Activated CD4-positive, alpha-beta T cell treated with anti-CD3 and anti-CD28 coated beads for 36 hours (primary cell): ENCODE measurements around the gene ETV7. TPM values are rescaled to one million over a fixed set of nuclear protein-coding genes. Genes with fewer than 3 reads are reported as not detected.

Experiments used
- ATAC-seq: fragments of 200-7000 bp; cut with Tn5 transposase; one replicate; pipeline ENCODE4 v1.10.0; 2021; ENCODE audit warnings: mild to moderate bottlenecking, moderate library complexity
- CTCF ChIA-PET: fragments of 350-600 bp; sonication (Branson Sonifier 250); formaldehyde crosslinking; loops from one replicate; lab custom pipeline; 2021; ENCODE audit warnings: antibody characterized with exemption; lab: Charles Lee
- POLR2A ChIA-PET: fragments of 350-600 bp; sonication (Branson Sonifier 250); formaldehyde crosslinking; loops from one replicate; lab custom pipeline; 2021; ENCODE audit warnings: antibody characterized with exemption, inconsistent platforms; lab: Charles Lee
- DNase-seq: peaks from one replicate; pipeline ENCODE4 v3.0.0-alpha.2; 2020
- H3K27ac Mint-ChIP-seq: one replicate; pipeline ENCODE4 v1.8.0; 2021; ENCODE audit warnings: mixed read lengths
- H3K27me3 Mint-ChIP-seq: one replicate; pipeline ENCODE4 v1.8.0; 2021; ENCODE audit warnings: mixed read lengths
- H3K36me3 Mint-ChIP-seq: one replicate; pipeline ENCODE4 v1.8.0; 2021; ENCODE audit warnings: low read depth, mixed read lengths
- H3K4me1 Mint-ChIP-seq: one replicate; pipeline ENCODE4 v1.8.0; 2021; ENCODE audit warnings: mixed read lengths
- H3K4me3 Mint-ChIP-seq: one replicate; pipeline ENCODE4 v1.8.0; 2021; ENCODE audit warnings: mild to moderate bottlenecking, moderate library complexity, mixed read lengths
- H3K9me3 Mint-ChIP-seq: one replicate; pipeline ENCODE4 v1.8.0; 2021; ENCODE audit warnings: low read depth, mixed read lengths
- intact Hi-C, 2 experiments: fragments of 100-400 bp; cut with DNase I in 1 of 2; cut with micrococcal nuclease in 1 of 2; formaldehyde crosslinking; loops; one replicate each; pipeline versions ENCODE4 v1.14.2 to v1.15.1; 2022 to 2024; cut with DNase I, micrococcal nuclease
- total RNA-seq, 2 experiments: library from RNA; stranded (reverse); gene quantifications; one replicate each; pipeline ENCODE4 v1.2.3, GENCODE V29; 2021

The ETV7 gene
- total RNA-seq, 2 experiments from 2014 or later = 2.4 to 2.5 TPM

- Mint-ChIP-seq H3K4me1 (peaks cover 35% of the 10 kb centered on the region), H3K4me3 (no peak overlapping the region), H3K9me3 (no peaks in the 10 kb centered on the region), H3K27me3 (peaks cover 22% of the 10 kb centered on the region), H3K27ac (no peak overlapping the region), H3K36me3 (no peaks in the 10 kb centered on the region)
- peak; percentile 70 for ATAC-seq
- peak; percentile 30 for DNase-seq
- intact Hi-C loops = no loop called here
- ChIA-PET CTCF (interaction anchor here (1.0 to 1.2 kb wide), 2 partner anchors 43 to 270 kb away, joined by 3 read pairs; no protein-coding TSS in a partner anchor), POLR2A (no interaction called here)
Observed at GRCh38 chr6:36383606-36384005, 3.9 kb downstream of the ETV7 start.

GRCh38 chr6:36382976-36383375 is 4.5 kb downstream of the ETV7 start:
- ChIA-PET CTCF (interaction anchor here (0.9 to 1.2 kb wide), 3 partner anchors 14 to 270 kb away, joined by 3 read pairs; no protein-coding TSS in a partner anchor), POLR2A (interaction anchor here (0.7 kb wide), 1 partner anchor 344 kb away, joined by 4 read pairs; no protein-coding TSS in a partner anchor)
- ATAC-seq (no peak), DNase-seq (no peak)
- peak overlapping the region; percentile 48 for H3K27ac Mint-ChIP-seq
- H3K27me3 Mint-ChIP-seq = peaks cover 15% of the 10 kb centered on the region
- intact Hi-C loops = no loop called here
- no peaks in the 10 kb centered on the region for H3K9me3 Mint-ChIP-seq
- H3K4me3 Mint-ChIP-seq = no peak overlapping the region
- H3K36me3 Mint-ChIP-seq = no peaks in the 10 kb centered on the region
- peaks cover 31% of the 10 kb centered on the region for H3K4me1 Mint-ChIP-seq

- ATAC-seq = peak; percentile 31
- POLR2A ChIA-PET = no interaction called here
- Mint-ChIP-seq H3K4me1 (peaks cover 21% of the 10 kb centered on the region), H3K4me3 (no peak overlapping the region), H3K9me3 (no peaks in the 10 kb centered on the region), H3K27me3 (peaks cover 7% of the 10 kb centered on the region), H3K27ac (no peak overlapping the region), H3K36me3 (no peaks in the 10 kb centered on the region)
- CTCF ChIA-PET = interaction anchor here (0.6 to 1.2 kb wide), 5 partner anchors 13 to 110 kb away, joined by 3 to 6 read pairs (median 3); no protein-coding TSS in a partner anchor
- intact Hi-C loops = no loop called here
- peak; percentile 22 for DNase-seq
Observed at GRCh38 chr6:36381502-36382389, 5.7 kb downstream of the ETV7 start.

- ATAC-seq (no peak), DNase-seq (no peak)
- ChIA-PET CTCF (interaction anchor here (0.5 to 1.2 kb wide), 3 partner anchors 39 to 101 kb away, joined by 3 read pairs; no protein-coding TSS in a partner anchor), POLR2A (no interaction called here)
- Mint-ChIP-seq H3K9me3 (no peaks in the 10 kb centered on the region), H3K4me1 (peaks cover 15% of the 10 kb centered on the region), H3K27ac (no peak overlapping the region), H3K36me3 (no peaks in the 10 kb centered on the region), H3K4me3 (no peak overlapping the region), H3K27me3 (no peaks in the 10 kb centered on the region)
- intact Hi-C loops = no loop called here
Observed at GRCh38 chr6:36380166-36380565, 7.3 kb downstream of the ETV7 start.

GRCh38 chr6:36378936-36379335 is 8.5 kb downstream of the ETV7 start:
- H3K4me3 Mint-ChIP-seq = no peak overlapping the region
- no peak for ATAC-seq
- intact Hi-C loops = no loop called here
- H3K4me1 Mint-ChIP-seq = peaks cover 12% of the 10 kb centered on the region
- DNase-seq = no peak
- ChIA-PET POLR2A (no interaction called here), CTCF (interaction anchor here (0.6 to 1.0 kb wide), 3 partner anchors 9 to 410 kb away, joined by 3 to 5 read pairs (median 4); no protein-coding TSS in a partner anchor)
- no peaks in the 10 kb centered on the region for H3K36me3 Mint-ChIP-seq
- no peaks in the 10 kb centered on the region for H3K9me3 Mint-ChIP-seq
- no peaks in the 10 kb centered on the region for H3K27me3 Mint-ChIP-seq
- peak overlapping the region; percentile 29 for H3K27ac Mint-ChIP-seq

GRCh38 chr6:36378243-36378920 is 9.1 kb downstream of the ETV7 start:
- H3K36me3 Mint-ChIP-seq = no peaks in the 10 kb centered on the region

GRCh38 chr6:36377594-36377993 is 9.9 kb downstream of the ETV7 start:
- H3K9me3 Mint-ChIP-seq = no peaks in the 10 kb centered on the region
- no peak overlapping the region for H3K4me3 Mint-ChIP-seq
- ATAC-seq (no peak), DNase-seq (no peak)
- H3K27me3 Mint-ChIP-seq = no peaks in the 10 kb centered on the region
- ChIA-PET CTCF (interaction anchor here (1.4 kb wide), 1 partner anchor 16 kb away, joined by 4 read pairs; no protein-coding TSS in a partner anchor), POLR2A (no interaction called here)
- H3K27ac Mint-ChIP-seq = no peak overlapping the region
- H3K4me1 Mint-ChIP-seq = peaks cover 4% of the 10 kb centered on the region
- H3K36me3 Mint-ChIP-seq = no peaks in the 10 kb centered on the region
- intact Hi-C loops = no loop called here

More at GRCh38 chr6:36378243-36378920, 9.1 kb downstream of the ETV7 start:
- ChIA-PET CTCF (interaction anchor here (1.4 kb wide), 1 partner anchor 17 kb away, joined by 4 read pairs; no protein-coding TSS in a partner anchor), POLR2A (no interaction called here)
- Mint-ChIP-seq H3K4me1 (peaks cover 10% of the 10 kb centered on the region), H3K27me3 (no peaks in the 10 kb centered on the region), H3K9me3 (no peaks in the 10 kb centered on the region), H3K4me3 (no peak overlapping the region), H3K27ac (peak overlapping the region; percentile 29)
- DNase-seq = no peak
- intact Hi-C loops = no loop called here
- ATAC-seq = no peak

- DNase-seq (no peak), ATAC-seq (no peak)
- CTCF ChIA-PET = interaction anchor here (1.4 kb wide), 1 partner anchor 15 kb away, joined by 4 read pairs; no protein-coding TSS in a partner anchor
- H3K9me3 Mint-ChIP-seq = no peaks in the 10 kb centered on the region
- intact Hi-C loops = no loop called here
- no peak overlapping the region for H3K27ac Mint-ChIP-seq
- POLR2A ChIA-PET = no interaction called here
- H3K4me3 Mint-ChIP-seq = no peak overlapping the region
- H3K4me1 Mint-ChIP-seq = no peaks in the 10 kb centered on the region
- no peaks in the 10 kb centered on the region for H3K36me3 Mint-ChIP-seq
- no peaks in the 10 kb centered on the region for H3K27me3 Mint-ChIP-seq
Observed at GRCh38 chr6:36376742-36377141, 10.7 kb downstream of the ETV7 start.

GRCh38 chr6:36376183-36376582 is 11.3 kb downstream of the ETV7 start:
- ChIA-PET CTCF (no interaction called here), POLR2A (no interaction called here)
- no peaks in the 10 kb centered on the region for H3K9me3 Mint-ChIP-seq
- ATAC-seq (no peak), DNase-seq (no peak)
- no peaks in the 10 kb centered on the region for H3K27me3 Mint-ChIP-seq
- H3K27ac Mint-ChIP-seq = no peak overlapping the region
- no peaks in the 10 kb centered on the region for H3K36me3 Mint-ChIP-seq
- no peak overlapping the region for H3K4me3 Mint-ChIP-seq
- intact Hi-C loops = no loop called here
- no peaks in the 10 kb centered on the region for H3K4me1 Mint-ChIP-seq

GRCh38 chr6:36375644-36376155 is 11.8 kb downstream of the ETV7 start:
- intact Hi-C loops = no loop called here
- no peaks in the 10 kb centered on the region for H3K36me3 Mint-ChIP-seq
- ChIA-PET CTCF (no interaction called here), POLR2A (interaction anchor here (0.5 kb wide), 1 partner anchor 72 kb away, joined by 4 read pairs; no protein-coding TSS in a partner anchor)
- H3K27ac Mint-ChIP-seq = no peak overlapping the region
- H3K4me3 Mint-ChIP-seq = no peak overlapping the region
- no peaks in the 10 kb centered on the region for H3K9me3 Mint-ChIP-seq
- H3K27me3 Mint-ChIP-seq = no peaks in the 10 kb centered on the region
- DNase-seq (no peak), ATAC-seq (no peak)
- H3K4me1 Mint-ChIP-seq = no peaks in the 10 kb centered on the region

- intact Hi-C loops = no loop called here
- no peaks in the 10 kb centered on the region for H3K27me3 Mint-ChIP-seq
- no peaks in the 10 kb centered on the region for H3K36me3 Mint-ChIP-seq
- CTCF ChIA-PET = no interaction called here
- H3K4me3 Mint-ChIP-seq = no peak overlapping the region
- H3K27ac Mint-ChIP-seq = no peak overlapping the region
- POLR2A ChIA-PET = interaction anchor here (0.5 to 0.7 kb wide), 2 partner anchors 71 to 75 kb away, joined by 4 to 8 read pairs; no protein-coding TSS in a partner anchor
- no peaks in the 10 kb centered on the region for H3K9me3 Mint-ChIP-seq
- DNase-seq (no peak), ATAC-seq (no peak)
- H3K4me1 Mint-ChIP-seq = no peaks in the 10 kb centered on the region
Observed at GRCh38 chr6:36374972-36375371, 12.5 kb downstream of the ETV7 start.
